ENCODE data around the gene STK26.

DNA sequence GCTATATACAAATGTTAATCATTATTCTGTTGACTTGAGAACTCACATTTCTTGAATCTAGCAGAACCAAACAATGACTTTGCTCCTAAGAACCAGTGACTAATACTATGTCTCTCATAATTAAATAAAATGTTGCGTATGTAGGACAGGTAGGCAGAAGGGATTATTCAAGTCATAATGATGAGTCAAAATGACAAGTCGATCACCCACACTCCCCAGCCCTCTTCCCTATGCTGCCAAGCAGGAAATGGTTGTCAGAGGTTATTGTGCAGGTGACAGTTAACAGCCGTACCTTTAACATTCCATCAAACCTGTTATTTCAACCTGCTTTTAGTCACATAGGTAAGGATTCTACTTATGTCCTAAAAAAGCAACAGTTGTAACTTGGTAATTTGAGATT, 22.0 kb upstream of the STK26 start:
- no peak for TF ChIP-seq CTCF (conservative IDR thresholded peaks at IDR 0.05; ENCODE audit: low read depth in 2 of 2)
- TF ChIP-seq, protein P1, sequence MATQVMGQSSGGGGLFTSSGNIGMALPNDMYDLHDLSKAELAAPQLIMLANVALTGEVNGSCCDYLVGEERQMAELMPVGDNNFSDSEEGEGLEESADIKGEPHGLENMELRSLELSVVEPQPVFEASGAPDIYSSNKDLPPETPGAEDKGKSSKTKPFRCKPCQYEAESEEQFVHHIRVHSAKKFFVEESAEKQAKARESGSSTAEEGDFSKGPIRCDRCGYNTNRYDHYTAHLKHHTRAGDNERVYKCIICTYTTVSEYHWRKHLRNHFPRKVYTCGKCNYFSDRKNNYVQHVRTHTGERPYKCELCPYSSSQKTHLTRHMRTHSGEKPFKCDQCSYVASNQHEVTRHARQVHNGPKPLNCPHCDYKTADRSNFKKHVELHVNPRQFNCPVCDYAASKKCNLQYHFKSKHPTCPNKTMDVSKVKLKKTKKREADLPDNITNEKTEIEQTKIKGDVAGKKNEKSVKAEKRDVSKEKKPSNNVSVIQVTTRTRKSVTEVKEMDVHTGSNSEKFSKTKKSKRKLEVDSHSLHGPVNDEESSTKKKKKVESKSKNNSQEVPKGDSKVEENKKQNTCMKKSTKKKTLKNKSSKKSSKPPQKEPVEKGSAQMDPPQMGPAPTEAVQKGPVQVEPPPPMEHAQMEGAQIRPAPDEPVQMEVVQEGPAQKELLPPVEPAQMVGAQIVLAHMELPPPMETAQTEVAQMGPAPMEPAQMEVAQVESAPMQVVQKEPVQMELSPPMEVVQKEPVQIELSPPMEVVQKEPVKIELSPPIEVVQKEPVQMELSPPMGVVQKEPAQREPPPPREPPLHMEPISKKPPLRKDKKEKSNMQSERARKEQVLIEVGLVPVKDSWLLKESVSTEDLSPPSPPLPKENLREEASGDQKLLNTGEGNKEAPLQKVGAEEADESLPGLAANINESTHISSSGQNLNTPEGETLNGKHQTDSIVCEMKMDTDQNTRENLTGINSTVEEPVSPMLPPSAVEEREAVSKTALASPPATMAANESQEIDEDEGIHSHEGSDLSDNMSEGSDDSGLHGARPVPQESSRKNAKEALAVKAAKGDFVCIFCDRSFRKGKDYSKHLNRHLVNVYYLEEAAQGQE (IDR thresholded peaks at IDR 0.05; ENCODE audit: unreplicated experiment), result no peak
- no peak for TF ChIP-seq CREB1 (CRISPR knock-in tag; IDR thresholded peaks at IDR 0.05; ENCODE audit: low read depth)
- TF ChIP-seq POLR2AphosphoS5 (IDR thresholded peaks at IDR 0.05; ENCODE audit: low read depth), result no peak
- no peak for TF ChIP-seq EZH2 (IDR thresholded peaks at IDR 0.05; ENCODE audit: low read depth, unreplicated experiment)
- no peak for TF ChIP-seq EZH2phosphoT487 (IDR thresholded peaks at IDR 0.05; ENCODE audit: unreplicated experiment)
- no peak for TF ChIP-seq NANOG (IDR thresholded peaks at IDR 0.05; ENCODE audit: borderline replicate concordance)
- no peak for TF ChIP-seq JUNB (IDR thresholded peaks at IDR 0.05; ENCODE audit: unreplicated experiment)
- TF ChIP-seq, protein P2, sequence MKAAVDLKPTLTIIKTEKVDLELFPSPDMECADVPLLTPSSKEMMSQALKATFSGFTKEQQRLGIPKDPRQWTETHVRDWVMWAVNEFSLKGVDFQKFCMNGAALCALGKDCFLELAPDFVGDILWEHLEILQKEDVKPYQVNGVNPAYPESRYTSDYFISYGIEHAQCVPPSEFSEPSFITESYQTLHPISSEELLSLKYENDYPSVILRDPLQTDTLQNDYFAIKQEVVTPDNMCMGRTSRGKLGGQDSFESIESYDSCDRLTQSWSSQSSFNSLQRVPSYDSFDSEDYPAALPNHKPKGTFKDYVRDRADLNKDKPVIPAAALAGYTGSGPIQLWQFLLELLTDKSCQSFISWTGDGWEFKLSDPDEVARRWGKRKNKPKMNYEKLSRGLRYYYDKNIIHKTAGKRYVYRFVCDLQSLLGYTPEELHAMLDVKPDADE (IDR thresholded peaks at IDR 0.05), result no peak
- TF ChIP-seq, protein P3, sequence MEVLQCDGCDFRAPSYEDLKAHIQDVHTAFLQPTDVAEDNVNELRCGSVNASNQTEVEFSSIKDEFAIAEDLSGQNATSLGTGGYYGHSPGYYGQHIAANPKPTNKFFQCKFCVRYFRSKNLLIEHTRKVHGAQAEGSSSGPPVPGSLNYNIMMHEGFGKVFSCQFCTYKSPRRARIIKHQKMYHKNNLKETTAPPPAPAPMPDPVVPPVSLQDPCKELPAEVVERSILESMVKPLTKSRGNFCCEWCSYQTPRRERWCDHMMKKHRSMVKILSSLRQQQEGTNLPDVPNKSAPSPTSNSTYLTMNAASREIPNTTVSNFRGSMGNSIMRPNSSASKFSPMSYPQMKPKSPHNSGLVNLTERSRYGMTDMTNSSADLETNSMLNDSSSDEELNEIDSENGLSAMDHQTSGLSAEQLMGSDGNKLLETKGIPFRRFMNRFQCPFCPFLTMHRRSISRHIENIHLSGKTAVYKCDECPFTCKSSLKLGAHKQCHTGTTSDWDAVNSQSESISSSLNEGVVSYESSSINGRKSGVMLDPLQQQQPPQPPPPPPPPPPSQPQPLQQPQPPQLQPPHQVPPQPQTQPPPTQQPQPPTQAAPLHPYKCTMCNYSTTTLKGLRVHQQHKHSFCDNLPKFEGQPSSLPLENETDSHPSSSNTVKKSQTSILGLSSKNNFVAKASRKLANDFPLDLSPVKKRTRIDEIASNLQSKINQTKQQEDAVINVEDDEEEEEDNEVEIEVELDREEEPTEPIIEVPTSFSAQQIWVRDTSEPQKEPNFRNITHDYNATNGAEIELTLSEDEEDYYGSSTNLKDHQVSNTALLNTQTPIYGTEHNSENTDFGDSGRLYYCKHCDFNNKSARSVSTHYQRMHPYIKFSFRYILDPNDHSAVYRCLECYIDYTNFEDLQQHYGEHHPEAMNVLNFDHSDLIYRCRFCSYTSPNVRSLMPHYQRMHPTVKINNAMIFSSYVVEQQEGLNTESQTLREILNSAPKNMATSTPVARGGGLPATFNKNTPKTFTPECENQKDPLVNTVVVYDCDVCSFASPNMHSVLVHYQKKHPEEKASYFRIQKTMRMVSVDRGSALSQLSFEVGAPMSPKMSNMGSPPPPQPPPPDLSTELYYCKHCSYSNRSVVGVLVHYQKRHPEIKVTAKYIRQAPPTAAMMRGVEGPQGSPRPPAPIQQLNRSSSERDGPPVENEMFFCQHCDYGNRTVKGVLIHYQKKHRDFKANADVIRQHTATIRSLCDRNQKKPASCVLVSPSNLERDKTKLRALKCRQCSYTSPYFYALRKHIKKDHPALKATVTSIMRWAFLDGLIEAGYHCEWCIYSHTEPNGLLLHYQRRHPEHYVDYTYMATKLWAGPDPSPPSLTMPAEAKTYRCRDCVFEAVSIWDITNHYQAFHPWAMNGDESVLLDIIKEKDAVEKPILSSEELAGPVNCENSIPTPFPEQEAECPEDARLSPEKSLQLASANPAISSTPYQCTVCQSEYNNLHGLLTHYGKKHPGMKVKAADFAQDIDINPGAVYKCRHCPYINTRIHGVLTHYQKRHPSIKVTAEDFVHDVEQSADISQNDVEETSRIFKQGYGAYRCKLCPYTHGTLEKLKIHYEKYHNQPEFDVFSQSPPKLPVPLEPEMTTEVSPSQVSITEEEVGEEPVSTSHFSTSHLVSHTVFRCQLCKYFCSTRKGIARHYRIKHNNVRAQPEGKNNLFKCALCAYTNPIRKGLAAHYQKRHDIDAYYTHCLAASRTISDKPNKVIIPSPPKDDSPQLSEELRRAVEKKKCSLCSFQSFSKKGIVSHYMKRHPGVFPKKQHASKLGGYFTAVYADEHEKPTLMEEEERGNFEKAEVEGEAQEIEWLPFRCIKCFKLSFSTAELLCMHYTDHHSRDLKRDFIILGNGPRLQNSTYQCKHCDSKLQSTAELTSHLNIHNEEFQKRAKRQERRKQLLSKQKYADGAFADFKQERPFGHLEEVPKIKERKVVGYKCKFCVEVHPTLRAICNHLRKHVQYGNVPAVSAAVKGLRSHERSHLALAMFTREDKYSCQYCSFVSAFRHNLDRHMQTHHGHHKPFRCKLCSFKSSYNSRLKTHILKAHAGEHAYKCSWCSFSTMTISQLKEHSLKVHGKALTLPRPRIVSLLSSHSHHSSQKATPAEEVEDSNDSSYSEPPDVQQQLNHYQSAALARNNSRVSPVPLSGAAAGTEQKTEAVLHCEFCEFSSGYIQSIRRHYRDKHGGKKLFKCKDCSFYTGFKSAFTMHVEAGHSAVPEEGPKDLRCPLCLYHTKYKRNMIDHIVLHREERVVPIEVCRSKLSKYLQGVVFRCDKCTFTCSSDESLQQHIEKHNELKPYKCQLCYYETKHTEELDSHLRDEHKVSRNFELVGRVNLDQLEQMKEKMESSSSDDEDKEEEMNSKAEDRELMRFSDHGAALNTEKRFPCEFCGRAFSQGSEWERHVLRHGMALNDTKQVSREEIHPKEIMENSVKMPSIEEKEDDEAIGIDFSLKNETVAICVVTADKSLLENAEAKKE (CRISPR knock-in tag; IDR thresholded peaks at IDR 0.05), result no peak
- TF ChIP-seq STAT1 (IDR thresholded peaks at IDR 0.05; ENCODE audit: unreplicated experiment), result no peak
- TF ChIP-seq ZNF331 (CRISPR knock-in tag; IDR thresholded peaks at IDR 0.05; ENCODE audit: low read depth), result no peak

All from GM23338 (cell line).